Esophagus squamous epithelium (tissue), 5 donors: Measurements from ENCODE around the gene EFS. TPM values are rescaled to one million over a fixed set of nuclear protein-coding genes. Genes with fewer than 3 reads are reported as not detected.

ENCODE experiments used
- DNase-seq: peaks from one replicate; lab custom pipeline; 2025; lab: John Stamatoyannopoulos, UW
- H3K27ac ChIP-seq, 4 donors: fragments of 200-600 bp; sonication (generic); one replicate each; pipeline ENCODE4 v1.5.1; 2016 to 2019; ENCODE audit warnings: mild to moderate bottlenecking in 1 of 4
- H3K27me3 ChIP-seq, 4 donors: fragments of 200-600 bp; sonication (generic); 1 replicate in 3 of 4; 2 replicates in 1 of 4; pipeline versions ENCODE4 v1.5.1 to v1.6.0; 2017 to 2021; ENCODE audit warnings: antibody characterized with exemption in 1 of 4
- H3K36me3 ChIP-seq, 3 donors: fragments of 200-600 bp; sonication (generic); one replicate each; pipeline ENCODE4 v1.5.1; 2016 to 2019
- H3K4me1 ChIP-seq, 3 donors: fragments of 200-600 bp; sonication (generic); one replicate each; pipeline ENCODE4 v1.5.1; 2017 to 2019
- H3K4me3 ChIP-seq, 4 donors: fragments of 200-600 bp; sonication (generic); 1 replicate in 3 of 4; 2 replicates in 1 of 4; pipeline ENCODE4 v1.5.1; 2016 to 2019; ENCODE audit warnings: mild to moderate bottlenecking in 2 of 4, moderate library complexity in 1 of 4
- H3K9me3 ChIP-seq, 3 donors: fragments of 200-600 bp; sonication (generic); one replicate each; pipeline ENCODE4 v1.5.1; 2016 to 2019
- POLR2A ChIP-seq, 4 donors: fragments of 450-650 bp; IDR thresholded peaks; one replicate each; pipeline ENCODE4 v1.6.1; 2017; ENCODE audit warnings: antibody characterized with exemption in 4 of 4, mild to moderate bottlenecking in 4 of 4, moderate library complexity in 3 of 4
- WGBS, 2 donors: methylation state at CpG; one replicate each; pipeline ENCODE4 v1.1.5; 2018; 5-methylcytosine and 5-hydroxymethylcytosine counted together
- intact Hi-C: fragments of 100-400 bp; cut with DNase I; formaldehyde crosslinking; loops from one replicate; pipeline ENCODE4 v1.15.0; 2022
- total RNA-seq, 4 donors: library from RNA; depleted of rRNA; stranded (reverse); fragments of >200 nt; gene quantifications; one replicate each; pipeline ENCODE4 v1.1.0, GENCODE V29; 2016
- TF ChIP-seq, protein P1 (sequence below), 6 experiments: fragments of 450-650 bp in 4 of 6; fragments of 200-600 bp in 2 of 6; sonication (generic) in 2 of 6; IDR thresholded peaks; one replicate each; pipeline ENCODE4 v1.5.1; 2016 to 2019; ENCODE audit warnings: antibody characterized with exemption in 6 of 6, mild to moderate bottlenecking in 4 of 6, moderate library complexity in 4 of 6
- donor health status: DM: yes; HTN: yes; CAD: no.

The EFS gene
- total RNA-seq, 4 donors from 2014 or later, result 17.8 to 34.4 (median 20.9) TPM

DNA sequence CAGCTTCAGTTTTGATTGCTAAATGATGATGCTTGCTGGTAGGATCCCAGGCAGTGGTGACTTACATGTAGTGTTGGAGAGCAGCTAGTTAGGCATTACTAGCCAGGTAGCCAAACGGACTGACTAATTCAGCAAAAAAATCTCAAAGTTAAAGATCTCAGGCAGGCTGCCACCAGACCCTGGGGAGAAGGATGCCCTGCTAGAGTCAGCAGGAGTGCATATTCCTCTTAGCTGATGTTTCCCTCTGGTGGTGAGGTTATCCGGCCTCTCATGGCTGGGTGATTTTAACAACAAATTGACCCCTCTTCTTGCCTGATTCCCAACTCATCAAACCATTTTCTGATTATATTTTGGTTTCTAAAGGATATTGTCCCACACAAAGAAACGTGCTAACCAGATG lies 2.8 kb downstream of the EFS start:
- WGBS, 2 donors, result 58 to 59% methylated on average over 3 of the region's 3 CpGs
- Histone ChIP-seq H3K36me3 (peaks cover 5 to 36% (median 14%) of the 10 kb centered on the region in 3 donors), H3K9me3 (no peaks in the 10 kb centered on the region), H3K27me3 (peaks cover 0 to 40% (median 0%) of the 10 kb centered on the region in 4 donors), H3K4me3 (no peak overlapping the region), H3K4me1 (peaks cover 27 to 74% (median 31%) of the 10 kb centered on the region in 3 donors), H3K27ac (peak overlapping the region in 2 of 4 donors; percentile 13 to 52)
- no peak for DNase-seq
- TF ChIP-seq POLR2A (IDR thresholded peaks at IDR 0.05), result no peak
- TF ChIP-seq, protein P1, sequence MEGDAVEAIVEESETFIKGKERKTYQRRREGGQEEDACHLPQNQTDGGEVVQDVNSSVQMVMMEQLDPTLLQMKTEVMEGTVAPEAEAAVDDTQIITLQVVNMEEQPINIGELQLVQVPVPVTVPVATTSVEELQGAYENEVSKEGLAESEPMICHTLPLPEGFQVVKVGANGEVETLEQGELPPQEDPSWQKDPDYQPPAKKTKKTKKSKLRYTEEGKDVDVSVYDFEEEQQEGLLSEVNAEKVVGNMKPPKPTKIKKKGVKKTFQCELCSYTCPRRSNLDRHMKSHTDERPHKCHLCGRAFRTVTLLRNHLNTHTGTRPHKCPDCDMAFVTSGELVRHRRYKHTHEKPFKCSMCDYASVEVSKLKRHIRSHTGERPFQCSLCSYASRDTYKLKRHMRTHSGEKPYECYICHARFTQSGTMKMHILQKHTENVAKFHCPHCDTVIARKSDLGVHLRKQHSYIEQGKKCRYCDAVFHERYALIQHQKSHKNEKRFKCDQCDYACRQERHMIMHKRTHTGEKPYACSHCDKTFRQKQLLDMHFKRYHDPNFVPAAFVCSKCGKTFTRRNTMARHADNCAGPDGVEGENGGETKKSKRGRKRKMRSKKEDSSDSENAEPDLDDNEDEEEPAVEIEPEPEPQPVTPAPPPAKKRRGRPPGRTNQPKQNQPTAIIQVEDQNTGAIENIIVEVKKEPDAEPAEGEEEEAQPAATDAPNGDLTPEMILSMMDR (IDR thresholded peaks at IDR 0.05), result no peak
- intact Hi-C loops, result no loop called here

DNA sequence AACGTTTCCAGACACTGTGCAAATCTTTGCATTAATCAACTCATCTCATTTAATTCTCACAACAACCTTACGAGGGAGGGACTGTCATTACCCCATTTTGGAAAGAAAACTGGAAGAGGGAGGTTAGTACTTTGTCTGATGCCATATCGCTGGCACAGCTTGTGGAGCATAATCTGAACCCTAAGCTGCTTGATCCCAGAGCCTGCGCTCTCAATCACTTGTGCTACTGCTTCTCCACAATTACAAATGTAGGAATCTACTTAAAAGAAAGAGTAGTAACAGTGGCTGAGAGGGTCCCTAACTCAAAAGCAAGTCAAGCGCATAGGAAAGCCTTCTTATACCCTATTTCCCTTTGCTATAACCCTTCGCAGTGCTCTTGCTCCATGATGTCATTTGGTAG lies 3.2 kb downstream of the EFS start:
- H3K4me1 ChIP-seq, result peaks cover 23 to 70% (median 27%) of the 10 kb centered on the region in 3 donors
- H3K27me3 ChIP-seq, result peaks cover 0 to 40% (median 0%) of the 10 kb centered on the region in 4 donors
- H3K27ac ChIP-seq, result peak overlapping the region in 3 of 4 donors; percentile 13 to 52 (median 33)
- TF ChIP-seq, protein P1 (IDR thresholded peaks at IDR 0.05), result no peak
- no peak for DNase-seq
- intact Hi-C loops, result no loop called here
- H3K4me3 ChIP-seq, result no peak overlapping the region
- H3K36me3 ChIP-seq, result peaks cover 5 to 40% (median 16%) of the 10 kb centered on the region in 3 donors
- H3K9me3 ChIP-seq, result no peaks in the 10 kb centered on the region
- WGBS, 2 donors, result 60 to 62% methylated on average over 6 of the region's 6 CpGs

DNA sequence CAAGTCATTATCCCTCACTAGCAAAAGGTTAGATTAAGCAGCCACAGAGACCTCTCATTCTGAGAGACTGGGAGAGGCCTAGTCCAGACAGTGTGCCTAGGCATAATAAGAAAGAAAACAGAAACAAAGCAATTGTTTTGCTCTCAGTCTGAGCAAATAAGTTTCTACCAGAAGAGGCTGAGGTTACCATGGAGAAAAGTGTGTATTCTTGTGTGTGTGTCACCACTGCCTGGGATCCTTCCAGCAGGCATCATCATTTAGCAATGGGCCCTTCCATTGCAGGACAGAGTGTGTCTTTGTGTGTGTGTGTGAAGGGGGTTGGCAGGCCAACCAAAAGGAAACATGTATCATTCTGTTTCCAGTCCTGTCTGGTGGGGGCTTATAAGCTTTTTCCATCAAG lies 3.7 kb downstream of the EFS start:
- no peak for DNase-seq
- Histone ChIP-seq H3K9me3 (no peaks in the 10 kb centered on the region), H3K4me3 (no peak overlapping the region), H3K27me3 (peaks cover 0 to 36% (median 0%) of the 10 kb centered on the region in 4 donors), H3K27ac (peak overlapping the region in 3 of 4 donors; percentile 13 to 39 (median 33)), H3K4me1 (peaks cover 20 to 66% (median 23%) of the 10 kb centered on the region in 3 donors), H3K36me3 (peaks cover 5 to 45% (median 16%) of the 10 kb centered on the region in 3 donors)
- intact Hi-C loops, result no loop called here
- no peak for TF ChIP-seq POLR2A (IDR thresholded peaks at IDR 0.05)
- TF ChIP-seq, protein P1 (IDR thresholded peaks at IDR 0.05), result no peak

DNA sequence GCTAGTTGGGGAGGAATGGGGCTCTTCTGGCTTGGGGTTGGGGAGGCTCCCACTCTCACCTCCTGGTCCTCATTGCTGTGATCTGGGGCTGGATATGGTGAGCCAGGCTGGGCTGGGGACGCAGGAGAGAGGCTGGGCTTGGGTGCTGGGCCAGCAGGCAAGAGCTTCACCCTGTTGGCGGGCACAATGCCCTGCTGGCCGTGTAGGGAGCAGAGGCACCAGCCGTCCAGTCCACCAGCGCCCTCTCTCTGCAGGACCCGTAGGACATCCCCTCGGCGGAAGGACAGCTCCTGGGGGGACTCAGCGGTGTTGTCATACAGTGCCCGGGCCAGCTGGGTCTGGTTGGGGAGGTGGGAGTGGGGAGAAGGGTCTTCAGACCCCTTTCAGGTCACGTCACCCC lies 4.5 kb downstream of the EFS start:
- Histone ChIP-seq H3K4me1 (peaks cover 16 to 57% (median 20%) of the 10 kb centered on the region in 3 donors), H3K9me3 (no peaks in the 10 kb centered on the region), H3K27ac (peak overlapping the region in 2 of 4 donors; percentile 39 to 49), H3K4me3 (no peak overlapping the region), H3K36me3 (peaks cover 5 to 49% (median 16%) of the 10 kb centered on the region in 3 donors), H3K27me3 (peaks cover 0 to 28% (median 0%) of the 10 kb centered on the region in 4 donors)
- WGBS, 2 donors, result 74 to 76% methylated on average over 5 to 8 of the region's 11 CpGs
- TF ChIP-seq, protein P1 (IDR thresholded peaks at IDR 0.05), result peak in 1 of 6 experiments; percentile 4
- no peak for TF ChIP-seq POLR2A (IDR thresholded peaks at IDR 0.05)
- DNase-seq, result no peak
- intact Hi-C loops, result no loop called here

DNA sequence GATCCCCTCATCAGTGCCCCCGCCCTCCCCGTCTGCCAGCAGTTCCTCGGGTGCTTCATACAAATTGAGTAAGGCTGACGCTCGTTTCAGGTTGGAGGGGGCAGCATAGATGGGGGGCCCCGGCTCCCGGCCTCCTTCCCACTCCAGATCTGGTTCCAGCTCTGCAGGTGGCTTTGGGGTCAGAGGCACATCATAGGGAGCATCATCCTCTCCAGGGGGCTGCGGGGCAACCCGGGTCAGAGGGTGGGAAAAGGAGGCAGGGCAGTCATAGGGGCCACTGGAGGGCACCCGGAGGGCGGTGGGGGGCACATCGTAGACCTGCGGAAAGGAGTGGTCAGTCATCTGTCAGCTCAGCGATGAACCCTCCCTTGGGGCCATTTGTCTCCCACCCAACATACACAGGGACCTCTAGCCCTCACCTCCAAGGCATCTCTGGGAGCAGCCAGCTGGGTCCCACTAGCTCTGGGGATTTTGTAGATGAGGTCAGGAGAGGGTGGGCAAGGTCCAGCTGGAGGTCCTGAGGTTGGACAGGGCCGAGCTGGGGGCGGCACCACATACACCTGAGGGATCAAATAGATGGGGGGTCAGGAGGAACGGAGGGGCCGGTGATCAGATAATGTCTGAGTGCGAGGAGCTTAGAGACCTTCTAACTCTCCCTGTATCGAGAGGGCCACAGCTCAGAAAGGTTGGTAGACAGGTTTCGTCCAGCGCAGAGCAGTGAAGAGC lies 5.1 kb downstream of the EFS start:
- H3K4me1 ChIP-seq, result peaks cover 16 to 51% (median 20%) of the 10 kb centered on the region in 3 donors

More for the DNA sequence above, 5.1 kb downstream of the EFS start:
- no peak for DNase-seq
- H3K4me3 ChIP-seq, result no peak overlapping the region
- H3K27me3 ChIP-seq, result peaks cover 0 to 22% (median 0%) of the 10 kb centered on the region in 4 donors
- intact Hi-C loops, result no loop called here
- H3K27ac ChIP-seq, result peak overlapping the region in 1 of 4 donors; percentile 49
- H3K9me3 ChIP-seq, result no peaks in the 10 kb centered on the region
- 81 to 84% methylated on average over 10 to 16 of the region's 22 CpGs for WGBS, 2 donors
- peaks cover 5 to 49% (median 16%) of the 10 kb centered on the region in 3 donors for H3K36me3 ChIP-seq
- no peak for TF ChIP-seq POLR2A (IDR thresholded peaks at IDR 0.05)
- TF ChIP-seq, protein P1 (IDR thresholded peaks at IDR 0.05), result no peak
